GM13976 (cell line): ENCODE results near the gene MAN2B2.
A peak's percentile ranks its signal among the peaks of the same experiment; 100 is the strongest.

ENCODE experiments used
- DNase-seq: peaks from one replicate; pipeline ENCODE4 v3.0.0; 2012; ENCODE audit warnings: low spot score
- CTCF ChIP-seq: IDR thresholded peaks from 2 replicates; pipeline ENCODE4 v1.5.1; 2012; ENCODE audit warnings: borderline replicate concordance, mild to moderate bottlenecking; ENCODE audit not compliant: insufficient read depth; ENCODE audit errors: extremely low read depth, missing control alignments, control extremely low read depth
- in situ Hi-C: fragments of 300-500 bp; cut with MboI; formaldehyde crosslinking; loops from one replicate; pipeline ENCODE4 v1.12.0; 2022; ENCODE audit warnings: low sequenced_read_pairs, mixed read lengths, inconsistent platforms; ENCODE audit not compliant: unreplicated experiment

The MAN2B2 gene

GRCh38 chr4:6633091-6633906 is 58.3 kb downstream of the MAN2B2 start:
- in situ Hi-C loops = no loop called here

DNA sequence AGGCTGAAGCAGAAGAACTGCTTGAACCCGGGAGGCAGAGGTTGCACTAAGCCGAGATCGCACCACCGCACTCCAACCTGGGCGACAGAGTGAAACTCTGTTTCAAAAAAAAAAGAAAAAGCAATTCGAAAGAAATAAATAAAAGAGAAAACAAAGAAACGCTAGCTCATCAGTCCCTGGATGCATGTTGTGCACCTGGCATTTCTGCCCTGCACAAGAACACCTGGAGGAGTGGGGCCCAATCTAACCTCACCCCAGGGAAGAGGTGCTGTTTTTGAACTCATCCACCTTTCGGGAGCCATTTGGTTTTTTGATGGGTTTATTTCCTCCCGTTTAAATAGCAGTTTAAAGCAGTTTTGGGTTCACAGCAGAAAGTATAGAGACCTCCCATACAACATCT is 59.8 kb downstream of the MAN2B2 start:
- in situ Hi-C loops = no loop called here
- no peak for TF ChIP-seq CTCF

More at GRCh38 chr4:6633091-6633906, 58.3 kb downstream of the MAN2B2 start:
- DNase-seq = no peak
- no peak for TF ChIP-seq CTCF

GRCh38 chr4:6639137-6639680 is 64.2 kb downstream of the MAN2B2 start:
- in situ Hi-C loops = no loop called here
- no peak for TF ChIP-seq CTCF
- DNase-seq = no peak

More for the DNA sequence above, 59.8 kb downstream of the MAN2B2 start:
- no peak for DNase-seq

GRCh38 chr4:6640292-6641163 is 65.5 kb downstream of the MAN2B2 start, which contains the start of gene MRFAP1:
TSS of gene MRFAP1 (plus strand) at chr4:6640685. CDS start at chr4:6640863, 178 bp downstream.
- TF ChIP-seq CTCF = no peak
- in situ Hi-C loops = no loop called here
- peak; percentile 97 for DNase-seq

- in situ Hi-C loops = no loop called here
- no peak for DNase-seq
- TF ChIP-seq CTCF = no peak
Observed at GRCh38 chr4:6641164-6641970, 66.4 kb downstream of the MAN2B2 start.

GRCh38 chr4:6641971-6642320 is 67.0 kb downstream of the MAN2B2 start:
- no peak for DNase-seq
- TF ChIP-seq CTCF = no peak
- in situ Hi-C loops = no loop called here
